Neutrophil (primary cell): Measurements from ENCODE around the gene ACTMAP.
"Not testable (repeated sequence)": the region's sequence is repeated elsewhere in the genome, so short reads cannot be mapped to it uniquely, and the experiment has no call there.

Experiments used
- H3K27ac ChIP-seq: fragments of 200-600 bp; sonication (generic); 2 replicates; pipeline ENCODE4 v1.5.1; 2016; ENCODE audit warnings: mild to moderate bottlenecking, moderate library complexity
- H3K27me3 ChIP-seq: fragments of 200-600 bp; sonication (generic); 2 replicates; pipeline ENCODE4 v1.6.0; 2016; ENCODE audit warnings: mild to moderate bottlenecking
- H3K36me3 ChIP-seq: fragments of 200-600 bp; sonication (generic); 2 replicates; pipeline ENCODE4 v1.5.1; 2017
- H3K4me1 ChIP-seq, 2 experiments: fragments of 200-600 bp in 1 of 2; sonication (generic) in 1 of 2; 1 replicate in 1 of 2; 2 replicates in 1 of 2; pipeline versions ENCODE4 v1.5.1 to v1.6.1; 2013 to 2016; ENCODE audit warnings: low read depth in 1 of 2, low read length in 1 of 2, mild to moderate bottlenecking in 1 of 2, moderate library complexity in 1 of 2; ENCODE audit not compliant: control insufficient read depth in 1 of 2, insufficient read depth in 1 of 2
- H3K4me3 ChIP-seq, 2 experiments: fragments of 200-600 bp in 1 of 2; sonication (generic) in 1 of 2; 1 replicate in 1 of 2; 2 replicates in 1 of 2; pipeline ENCODE4 v1.5.1; 2013 to 2016; ENCODE audit warnings: low read depth in 1 of 2, low read length in 1 of 2, mild to moderate bottlenecking in 1 of 2, moderate library complexity in 1 of 2
- H3K9me3 ChIP-seq: fragments of 200-600 bp; sonication (generic); 2 replicates; pipeline ENCODE4 v1.5.1; 2016
- CTCF ChIP-seq: fragments of 200-600 bp; sonication (generic); IDR thresholded peaks from 2 replicates; pipeline ENCODE4 v1.5.1; 2016; ENCODE audit warnings: antibody characterized with exemption

ACTMAP gene

GRCh38 chr19:40768869-40769268 is 18.6 kb upstream of the ACTMAP start:
- Histone ChIP-seq H3K4me3 (no peak overlapping the region), H3K27me3 (no peaks in the 10 kb centered on the region), H3K27ac (no peak overlapping the region), H3K36me3 (peaks cover 27% of the 10 kb centered on the region), H3K4me1 (no peaks in the 10 kb centered on the region), H3K9me3 (no peaks in the 10 kb centered on the region)
- TF ChIP-seq CTCF: no peak

- H3K9me3 ChIP-seq, H3K27me3 ChIP-seq, H3K27ac ChIP-seq, H3K4me1 ChIP-seq, H3K4me3 ChIP-seq: not testable (repeated sequence)
- H3K36me3 ChIP-seq: peaks cover 52% of the 10 kb centered on the region
Measured at GRCh38 chr19:40766385-40766784, 16.1 kb upstream of the ACTMAP start.

GRCh38 chr19:40763963-40764362 is 13.7 kb upstream of the ACTMAP start:
- no peak for TF ChIP-seq CTCF
- H3K36me3 ChIP-seq: peaks cover 70% of the 10 kb centered on the region
- no peak overlapping the region for H3K27ac ChIP-seq
- no peaks in the 10 kb centered on the region for H3K27me3 ChIP-seq
- H3K4me1 ChIP-seq: peaks cover 0 to 3% of the 10 kb centered on the region in 2 experiments
- no peak overlapping the region for H3K4me3 ChIP-seq
- H3K9me3 ChIP-seq: no peaks in the 10 kb centered on the region

- no peak for TF ChIP-seq CTCF
- Histone ChIP-seq H3K4me3 (no peak overlapping the region), H3K27me3 (no peaks in the 10 kb centered on the region), H3K36me3 (peaks cover 73% of the 10 kb centered on the region), H3K9me3 (no peaks in the 10 kb centered on the region), H3K27ac (no peak overlapping the region), H3K4me1 (peaks cover 0 to 3% of the 10 kb centered on the region in 2 experiments)
Measured at GRCh38 chr19:40763526-40763925, 13.2 kb upstream of the ACTMAP start.

- TF ChIP-seq CTCF: no peak
- H3K36me3 ChIP-seq: peaks cover 78% of the 10 kb centered on the region
- no peak overlapping the region for H3K27ac ChIP-seq
- no peaks in the 10 kb centered on the region for H3K27me3 ChIP-seq
- H3K4me1 ChIP-seq: peaks cover 0 to 3% of the 10 kb centered on the region in 2 experiments
- H3K4me3 ChIP-seq: no peak overlapping the region
- no peaks in the 10 kb centered on the region for H3K9me3 ChIP-seq
Measured at GRCh38 chr19:40762754-40763470, 12.6 kb upstream of the ACTMAP start.

- peaks cover 30 to 35% of the 10 kb centered on the region in 2 experiments for H3K4me1 ChIP-seq
- H3K4me3 ChIP-seq: no peak overlapping the region
- no peak for TF ChIP-seq CTCF
- no peaks in the 10 kb centered on the region for H3K9me3 ChIP-seq
- H3K27ac ChIP-seq: no peak overlapping the region
- H3K27me3 ChIP-seq: no peaks in the 10 kb centered on the region
- peaks cover 60% of the 10 kb centered on the region for H3K36me3 ChIP-seq
Measured at GRCh38 chr19:40759352-40759751, 9.1 kb upstream of the ACTMAP start.
